Esophagus muscularis mucosa (tissue), 3 donors: Measurements from ENCODE around the gene ZNF101.

Experiments used
- POLR2A ChIP-seq: fragments of 450-650 bp; IDR thresholded peaks from one replicate; pipeline ENCODE4 v1.6.1; 2017; ENCODE audit warnings: antibody characterized with exemption, moderate library complexity, mild to moderate bottlenecking, low read depth
- TF ChIP-seq, protein P1 (sequence below), 3 experiments: fragments of 200-600 bp in 2 of 3; fragments of 450-650 bp in 1 of 3; sonication (generic) in 2 of 3; IDR thresholded peaks; one replicate each; pipeline ENCODE4 v1.5.1; 2017 to 2019; ENCODE audit warnings: antibody characterized with exemption in 3 of 3, mild to moderate bottlenecking in 2 of 3, moderate library complexity in 1 of 3

DNA sequence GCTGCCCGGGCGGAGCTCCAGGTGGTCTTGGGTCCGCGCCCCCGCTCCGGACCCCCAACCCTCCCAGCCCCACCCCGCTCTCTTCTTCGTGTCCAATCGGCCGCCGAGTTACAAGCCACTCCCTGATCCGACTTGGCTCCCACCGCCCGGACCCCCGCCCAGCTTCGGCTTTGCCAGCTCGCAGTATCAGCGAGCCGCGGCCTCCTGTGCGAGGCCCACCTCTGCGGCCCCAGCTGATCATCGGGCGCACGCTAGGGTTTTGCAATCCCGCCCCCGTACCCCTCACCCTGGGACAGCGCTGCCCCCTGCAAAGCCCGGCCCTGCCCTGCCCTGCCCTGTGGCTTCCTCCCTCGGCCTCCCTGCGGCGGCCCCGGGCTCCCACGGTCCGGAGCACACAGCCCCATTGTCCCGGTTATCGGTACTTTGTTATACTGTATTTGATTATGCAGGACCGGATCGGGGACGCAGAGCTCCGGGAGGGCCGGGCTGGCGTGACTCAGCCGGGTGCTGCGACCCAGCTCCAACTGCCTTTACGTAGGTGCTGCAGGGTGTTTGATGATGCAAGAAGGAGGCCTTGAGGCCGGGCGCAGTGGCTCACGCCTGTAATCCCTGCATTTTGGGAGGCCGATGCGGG, 40.0 kb upstream of the ZNF101 start:
- TF ChIP-seq, protein P1, sequence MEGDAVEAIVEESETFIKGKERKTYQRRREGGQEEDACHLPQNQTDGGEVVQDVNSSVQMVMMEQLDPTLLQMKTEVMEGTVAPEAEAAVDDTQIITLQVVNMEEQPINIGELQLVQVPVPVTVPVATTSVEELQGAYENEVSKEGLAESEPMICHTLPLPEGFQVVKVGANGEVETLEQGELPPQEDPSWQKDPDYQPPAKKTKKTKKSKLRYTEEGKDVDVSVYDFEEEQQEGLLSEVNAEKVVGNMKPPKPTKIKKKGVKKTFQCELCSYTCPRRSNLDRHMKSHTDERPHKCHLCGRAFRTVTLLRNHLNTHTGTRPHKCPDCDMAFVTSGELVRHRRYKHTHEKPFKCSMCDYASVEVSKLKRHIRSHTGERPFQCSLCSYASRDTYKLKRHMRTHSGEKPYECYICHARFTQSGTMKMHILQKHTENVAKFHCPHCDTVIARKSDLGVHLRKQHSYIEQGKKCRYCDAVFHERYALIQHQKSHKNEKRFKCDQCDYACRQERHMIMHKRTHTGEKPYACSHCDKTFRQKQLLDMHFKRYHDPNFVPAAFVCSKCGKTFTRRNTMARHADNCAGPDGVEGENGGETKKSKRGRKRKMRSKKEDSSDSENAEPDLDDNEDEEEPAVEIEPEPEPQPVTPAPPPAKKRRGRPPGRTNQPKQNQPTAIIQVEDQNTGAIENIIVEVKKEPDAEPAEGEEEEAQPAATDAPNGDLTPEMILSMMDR (IDR thresholded peaks at IDR 0.05): no peak
- no peak for TF ChIP-seq POLR2A
